Cardiac fibroblast (primary cell): ENCODE data around the gene LIPK.
A peak's percentile ranks its signal among the peaks of the same experiment; 100 is the strongest.

Source experiments
- DNase-seq, 2 donors: peaks; one replicate each; pipeline versions ENCODE4 v3.0.0 to v3.0.0-alpha.2; 2010; ENCODE audit warnings: low read depth in 2 of 2
- H3K4me3 ChIP-seq, 2 donors: replicated peaks in 1 of 2; 1 replicate in 1 of 2; 2 replicates in 1 of 2; pipeline ENCODE4 v1.5.1; 2011; ENCODE audit warnings: low read depth in 2 of 2, low read length in 2 of 2, mild to moderate bottlenecking in 2 of 2, moderate library complexity in 1 of 2
- CTCF ChIP-seq: IDR thresholded peaks from one replicate; pipeline ENCODE4 v1.5.1; 2011; ENCODE audit warnings: low read depth, mild to moderate bottlenecking, low read length, inconsistent platforms

The LIPK gene

DNA sequence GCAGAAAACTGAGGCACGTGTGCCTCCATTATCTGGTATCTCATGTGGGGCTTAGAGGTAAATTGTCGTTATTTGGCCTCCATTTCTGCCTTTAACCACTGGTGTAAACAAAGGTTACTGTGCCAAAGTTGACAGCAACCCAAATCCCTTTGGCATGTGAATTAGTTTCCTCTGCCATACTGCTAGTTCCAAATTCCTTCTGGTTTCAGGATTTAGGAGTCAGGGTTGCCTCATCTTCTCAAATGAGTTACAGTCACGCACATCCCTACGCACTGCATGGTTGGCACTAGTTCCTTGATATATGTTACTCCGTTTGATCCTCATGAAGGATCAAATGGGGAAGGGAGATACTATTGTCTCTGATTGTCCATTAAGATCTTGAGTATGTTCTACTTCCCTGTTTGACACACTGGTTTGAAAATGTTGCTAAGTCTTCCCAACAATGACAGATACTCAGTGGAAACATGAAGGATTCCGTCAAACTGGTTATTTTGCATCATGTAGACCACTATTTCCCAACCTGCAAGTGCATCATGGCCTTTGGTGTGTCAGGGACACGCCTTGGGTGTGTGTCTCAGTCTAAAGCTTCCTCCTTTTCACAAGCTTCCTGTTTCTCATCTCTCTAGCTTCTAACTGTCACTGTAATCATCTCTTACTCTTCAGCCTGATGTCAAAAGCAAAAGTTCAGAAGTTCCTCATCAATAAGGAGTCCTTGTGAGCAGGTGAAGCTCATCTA is 53.5 kb downstream of the LIPK start, which contains the start of gene LIPN:
Gene LIPN (plus strand): TSS at position 655 of the 736 bp plus-strand sequence. CDS start 1,386 bp downstream, outside the sequence.
- no peak for DNase-seq
- H3K4me3 ChIP-seq = no peak within 1 kb of the TSS
- no peak for TF ChIP-seq CTCF

DNA sequence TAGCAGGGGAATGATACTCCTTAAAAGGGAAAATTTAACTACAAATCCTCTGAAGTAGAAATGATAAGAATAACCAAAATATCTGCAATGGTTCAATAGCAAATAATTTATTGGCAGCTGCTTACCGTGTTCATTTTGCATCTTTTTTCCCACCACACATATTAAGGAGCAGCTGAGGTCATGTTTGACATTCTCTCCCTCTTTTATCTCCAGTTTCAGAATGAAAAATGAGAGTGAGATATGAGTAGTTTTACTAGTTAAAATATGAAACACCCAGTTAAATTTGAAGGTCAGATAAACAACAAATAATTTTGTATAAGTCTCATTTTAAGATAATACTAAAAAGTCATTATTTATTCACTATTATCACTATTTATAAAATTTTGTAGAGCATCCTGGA is 56.9 kb downstream of the LIPK start:
- DNase-seq = no peak
- no peak for TF ChIP-seq CTCF
- no peak overlapping the region for H3K4me3 ChIP-seq

DNA sequence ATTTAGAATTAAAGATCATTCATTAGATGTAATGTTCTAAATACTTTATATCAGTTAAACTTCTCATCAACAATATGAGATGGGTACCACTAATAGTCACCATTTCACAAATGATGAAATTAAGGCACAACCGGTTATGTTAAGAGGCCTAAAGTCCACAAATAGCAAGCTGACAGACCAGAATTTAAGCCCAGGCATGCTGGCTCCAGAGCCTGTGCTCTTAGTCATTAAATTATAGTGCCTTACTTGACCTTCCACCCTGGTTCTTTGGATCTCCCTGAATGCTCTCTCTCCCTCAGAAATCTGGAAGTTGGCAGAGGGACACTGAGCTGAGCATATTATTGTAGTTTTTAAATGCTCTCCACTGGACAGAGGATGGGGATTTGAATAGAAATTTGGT is 57.4 kb downstream of the LIPK start:
- no peak for TF ChIP-seq CTCF
- no peak overlapping the region for H3K4me3 ChIP-seq
- no peak for DNase-seq

- TF ChIP-seq CTCF = no peak
- no peak for DNase-seq
- no peak overlapping the region for H3K4me3 ChIP-seq
These were observed 58.1 kb downstream of the LIPK start for GRCh38 chr10:88764110-88764509.

GRCh38 chr10:88765816-88766215 is 59.8 kb downstream of the LIPK start:
- DNase-seq = no peak
- no peak for TF ChIP-seq CTCF
- no peak overlapping the region for H3K4me3 ChIP-seq

- no peak for DNase-seq
- no peak overlapping the region for H3K4me3 ChIP-seq
- no peak for TF ChIP-seq CTCF
These were observed 63.3 kb downstream of the LIPK start for GRCh38 chr10:88769384-88769783.

DNA sequence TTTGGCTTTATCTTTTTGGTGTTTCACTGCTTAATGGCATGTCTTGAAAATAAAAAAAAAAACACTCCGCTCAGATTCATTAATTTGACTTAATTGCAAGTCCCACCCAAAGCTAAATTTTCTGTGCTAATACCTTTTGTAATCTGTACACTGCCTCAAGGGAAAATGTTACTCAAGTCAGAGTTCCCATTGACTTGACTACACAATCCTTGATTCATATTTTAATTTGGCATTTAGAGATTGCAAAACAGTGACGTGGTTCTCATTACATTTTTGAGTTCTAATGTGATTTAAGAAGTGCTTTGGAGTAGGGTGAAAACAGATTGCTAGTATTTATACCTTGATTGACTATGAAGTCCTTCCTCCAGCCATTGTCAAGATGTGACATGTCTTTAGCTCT is 75.2 kb downstream of the LIPK start:
- peak in 1 of 2 donors; percentile 22 for DNase-seq
- TF ChIP-seq CTCF = no peak

More for the DNA sequence above, 75.2 kb downstream of the LIPK start:
- no peak overlapping the region for H3K4me3 ChIP-seq
